ENCODE measurements around the gene FGF12.
"Not testable (repeated sequence)": the region's sequence is repeated elsewhere in the genome, so short reads cannot be mapped to it uniquely, and the experiment has no call there.

Gene FGF12

GRCh38 chr3:192727032-192727847, at the start of gene FGF12:
Gene FGF12, minus strand, starts transcription at chr3:192727541.
- Histone ChIP-seq H3K27ac (ENCODE audit: low read depth, low read length) (no peak within 1 kb of the TSS), H3K9ac (ENCODE audit: low read length) (no peak within 1 kb of the TSS), H3K27me3 (ENCODE audit: control insufficient read depth, insufficient read depth, low read length) (no peaks in the 10 kb centered on the region), H3K4me1 (ENCODE audit: control insufficient read depth, insufficient read depth, low read length) (no peaks in the 10 kb centered on the region), H3K36me3 (ENCODE audit: control insufficient read depth, insufficient read depth, low read length) (no peaks in the 10 kb centered on the region), H3K4me3 (ENCODE audit: low read length) (peak within 1 kb of the TSS; percentile 20)

GRCh38 chr3:192774341-192774740, 47.0 kb upstream of the FGF12 start:
- not testable (repeated sequence) for H3K27me3 ChIP-seq (ENCODE audit: control insufficient read depth, insufficient read depth, low read length); H3K4me1 ChIP-seq (ENCODE audit: control insufficient read depth, insufficient read depth, low read length); H3K9ac ChIP-seq (ENCODE audit: low read length); H3K36me3 ChIP-seq (ENCODE audit: control insufficient read depth, insufficient read depth, low read length); H3K4me3 ChIP-seq (ENCODE audit: low read length); H3K27ac ChIP-seq (ENCODE audit: low read depth, low read length)

- no peak overlapping the region for H3K9ac ChIP-seq (ENCODE audit: low read length)
- H3K36me3 ChIP-seq (ENCODE audit: control insufficient read depth, insufficient read depth, low read length): no peaks in the 10 kb centered on the region
- no peak overlapping the region for H3K4me3 ChIP-seq (ENCODE audit: low read length)
- H3K4me1 ChIP-seq (ENCODE audit: control insufficient read depth, insufficient read depth, low read length): no peaks in the 10 kb centered on the region
- no peaks in the 10 kb centered on the region for H3K27me3 ChIP-seq (ENCODE audit: control insufficient read depth, insufficient read depth, low read length)
- H3K27ac ChIP-seq (ENCODE audit: low read depth, low read length): no peak overlapping the region
These were observed 45.0 kb upstream of the FGF12 start for GRCh38 chr3:192772240-192772894.

- Histone ChIP-seq H3K36me3 (ENCODE audit: control insufficient read depth, insufficient read depth, low read length) (no peaks in the 10 kb centered on the region), H3K4me3 (ENCODE audit: low read length) (no peak overlapping the region), H3K27ac (ENCODE audit: low read depth, low read length) (no peak overlapping the region), H3K27me3 (ENCODE audit: control insufficient read depth, insufficient read depth, low read length) (no peaks in the 10 kb centered on the region), H3K4me1 (ENCODE audit: control insufficient read depth, insufficient read depth, low read length) (no peaks in the 10 kb centered on the region), H3K9ac (ENCODE audit: low read length) (no peak overlapping the region)
These were observed 31.3 kb upstream of the FGF12 start for GRCh38 chr3:192758654-192759053.

GRCh38 chr3:192751148-192751547, 23.8 kb upstream of the FGF12 start:
- Histone ChIP-seq H3K27me3 (ENCODE audit: control insufficient read depth, insufficient read depth, low read length) (no peaks in the 10 kb centered on the region), H3K4me3 (ENCODE audit: low read length) (no peak overlapping the region), H3K27ac (ENCODE audit: low read depth, low read length) (no peak overlapping the region), H3K9ac (ENCODE audit: low read length) (no peak overlapping the region), H3K36me3 (ENCODE audit: control insufficient read depth, insufficient read depth, low read length) (no peaks in the 10 kb centered on the region), H3K4me1 (ENCODE audit: control insufficient read depth, insufficient read depth, low read length) (no peaks in the 10 kb centered on the region)

- H3K9ac ChIP-seq (ENCODE audit: low read length): no peak overlapping the region
- no peak overlapping the region for H3K4me3 ChIP-seq (ENCODE audit: low read length)
- H3K27me3 ChIP-seq (ENCODE audit: control insufficient read depth, insufficient read depth, low read length): no peaks in the 10 kb centered on the region
- H3K36me3 ChIP-seq (ENCODE audit: control insufficient read depth, insufficient read depth, low read length): no peaks in the 10 kb centered on the region
- no peak overlapping the region for H3K27ac ChIP-seq (ENCODE audit: low read depth, low read length)
- no peaks in the 10 kb centered on the region for H3K4me1 ChIP-seq (ENCODE audit: control insufficient read depth, insufficient read depth, low read length)
These were observed 22.9 kb upstream of the FGF12 start for GRCh38 chr3:192750201-192750600.

- H3K36me3 ChIP-seq (ENCODE audit: control insufficient read depth, insufficient read depth, low read length): no peaks in the 10 kb centered on the region
- H3K4me3 ChIP-seq (ENCODE audit: low read length): no peak overlapping the region
- no peak overlapping the region for H3K27ac ChIP-seq (ENCODE audit: low read depth, low read length)
- H3K9ac ChIP-seq (ENCODE audit: low read length): no peak overlapping the region
- H3K27me3 ChIP-seq (ENCODE audit: control insufficient read depth, insufficient read depth, low read length): no peaks in the 10 kb centered on the region
- no peaks in the 10 kb centered on the region for H3K4me1 ChIP-seq (ENCODE audit: control insufficient read depth, insufficient read depth, low read length)
These were observed 20.4 kb upstream of the FGF12 start for GRCh38 chr3:192747746-192748145.

- H3K4me3 ChIP-seq (ENCODE audit: low read length): no peak overlapping the region
- no peaks in the 10 kb centered on the region for H3K27me3 ChIP-seq (ENCODE audit: control insufficient read depth, insufficient read depth, low read length)
These were observed 19.8 kb upstream of the FGF12 start for GRCh38 chr3:192747145-192747544.

GRCh38 chr3:192745150-192745549, 17.8 kb upstream of the FGF12 start:
- no peaks in the 10 kb centered on the region for H3K36me3 ChIP-seq (ENCODE audit: control insufficient read depth, insufficient read depth, low read length)
- H3K27me3 ChIP-seq (ENCODE audit: control insufficient read depth, insufficient read depth, low read length): no peaks in the 10 kb centered on the region
- no peak overlapping the region for H3K9ac ChIP-seq (ENCODE audit: low read length)
- no peak overlapping the region for H3K27ac ChIP-seq (ENCODE audit: low read depth, low read length)
- H3K4me3 ChIP-seq (ENCODE audit: low read length): no peak overlapping the region
- H3K4me1 ChIP-seq (ENCODE audit: control insufficient read depth, insufficient read depth, low read length): no peaks in the 10 kb centered on the region

More at GRCh38 chr3:192747145-192747544, 19.8 kb upstream of the FGF12 start:
- Histone ChIP-seq H3K36me3 (ENCODE audit: control insufficient read depth, insufficient read depth, low read length) (no peaks in the 10 kb centered on the region), H3K4me1 (ENCODE audit: control insufficient read depth, insufficient read depth, low read length) (no peaks in the 10 kb centered on the region), H3K9ac (ENCODE audit: low read length) (no peak overlapping the region), H3K27ac (ENCODE audit: low read depth, low read length) (no peak overlapping the region)

- H3K27me3 ChIP-seq (ENCODE audit: control insufficient read depth, insufficient read depth, low read length); H3K27ac ChIP-seq (ENCODE audit: low read depth, low read length); H3K9ac ChIP-seq (ENCODE audit: low read length); H3K36me3 ChIP-seq (ENCODE audit: control insufficient read depth, insufficient read depth, low read length); H3K4me1 ChIP-seq (ENCODE audit: control insufficient read depth, insufficient read depth, low read length); H3K4me3 ChIP-seq (ENCODE audit: low read length): not testable (repeated sequence)
These were observed 17.3 kb upstream of the FGF12 start for GRCh38 chr3:192744604-192745003.

- Histone ChIP-seq H3K27ac (ENCODE audit: low read depth, low read length) (no peak overlapping the region), H3K9ac (ENCODE audit: low read length) (no peak overlapping the region), H3K4me1 (ENCODE audit: control insufficient read depth, insufficient read depth, low read length) (no peaks in the 10 kb centered on the region), H3K4me3 (ENCODE audit: low read length) (no peak overlapping the region), H3K27me3 (ENCODE audit: control insufficient read depth, insufficient read depth, low read length) (no peaks in the 10 kb centered on the region), H3K36me3 (ENCODE audit: control insufficient read depth, insufficient read depth, low read length) (no peaks in the 10 kb centered on the region)
These were observed 10.2 kb upstream of the FGF12 start for GRCh38 chr3:192737506-192737905.

- no peak overlapping the region for H3K27ac ChIP-seq (ENCODE audit: low read depth, low read length)
- H3K9ac ChIP-seq (ENCODE audit: low read length): no peak overlapping the region
- no peaks in the 10 kb centered on the region for H3K27me3 ChIP-seq (ENCODE audit: control insufficient read depth, insufficient read depth, low read length)
- no peak overlapping the region for H3K4me3 ChIP-seq (ENCODE audit: low read length)
- no peaks in the 10 kb centered on the region for H3K4me1 ChIP-seq (ENCODE audit: control insufficient read depth, insufficient read depth, low read length)
- H3K36me3 ChIP-seq (ENCODE audit: control insufficient read depth, insufficient read depth, low read length): no peaks in the 10 kb centered on the region
These were observed 3.9 kb upstream of the FGF12 start for GRCh38 chr3:192731233-192731632.

GRCh38 chr3:192726385-192726784, 956 bp downstream of the FGF12 start:
- H3K4me3 ChIP-seq (ENCODE audit: low read length): no peak overlapping the region
- no peak overlapping the region for H3K9ac ChIP-seq (ENCODE audit: low read length)
- no peaks in the 10 kb centered on the region for H3K4me1 ChIP-seq (ENCODE audit: control insufficient read depth, insufficient read depth, low read length)
- no peaks in the 10 kb centered on the region for H3K27me3 ChIP-seq (ENCODE audit: control insufficient read depth, insufficient read depth, low read length)
- no peaks in the 10 kb centered on the region for H3K36me3 ChIP-seq (ENCODE audit: control insufficient read depth, insufficient read depth, low read length)
- no peak overlapping the region for H3K27ac ChIP-seq (ENCODE audit: low read depth, low read length)

Data from rectal smooth muscle tissue (tissue), 1 donor.